Erythroblast (primary cell): ENCODE results near the gene PIK3R4.

ENCODE experiments used
- GATA1 ChIP-seq: IDR thresholded peaks from 2 replicates; pipeline ENCODE4 v1.6.1; 2011; ENCODE audit warnings: low read depth, mild to moderate bottlenecking, control low read depth, low read length, moderate library complexity
- POLR2A ChIP-seq: IDR thresholded peaks from 2 replicates; pipeline ENCODE4 v1.6.1; 2011; ENCODE audit warnings: mild to moderate bottlenecking, low read length

DNA sequence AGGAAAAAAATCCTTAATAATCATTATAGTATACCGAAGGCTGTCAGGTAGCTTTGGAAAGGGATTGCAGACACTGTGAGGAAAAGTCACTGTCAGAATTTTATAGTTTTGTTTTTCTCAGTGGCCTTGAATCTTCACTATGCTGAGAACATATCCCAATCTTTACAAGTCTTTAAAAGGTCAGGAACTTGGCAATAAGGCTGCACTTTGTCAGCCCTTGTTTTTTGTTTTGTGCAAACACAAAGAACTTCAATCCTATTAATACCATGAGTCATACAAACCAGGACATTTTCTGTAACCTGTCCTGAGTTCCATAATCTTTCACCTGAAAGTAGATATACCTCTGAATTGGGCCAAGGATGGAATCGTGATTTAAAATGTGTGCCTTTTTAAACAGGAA lies 45.6 kb upstream of the PIK3R4 start:
- TF ChIP-seq POLR2A (no peak), GATA1 (no peak)
